Measurements from ENCODE around the gene HOXC5.

DNA sequence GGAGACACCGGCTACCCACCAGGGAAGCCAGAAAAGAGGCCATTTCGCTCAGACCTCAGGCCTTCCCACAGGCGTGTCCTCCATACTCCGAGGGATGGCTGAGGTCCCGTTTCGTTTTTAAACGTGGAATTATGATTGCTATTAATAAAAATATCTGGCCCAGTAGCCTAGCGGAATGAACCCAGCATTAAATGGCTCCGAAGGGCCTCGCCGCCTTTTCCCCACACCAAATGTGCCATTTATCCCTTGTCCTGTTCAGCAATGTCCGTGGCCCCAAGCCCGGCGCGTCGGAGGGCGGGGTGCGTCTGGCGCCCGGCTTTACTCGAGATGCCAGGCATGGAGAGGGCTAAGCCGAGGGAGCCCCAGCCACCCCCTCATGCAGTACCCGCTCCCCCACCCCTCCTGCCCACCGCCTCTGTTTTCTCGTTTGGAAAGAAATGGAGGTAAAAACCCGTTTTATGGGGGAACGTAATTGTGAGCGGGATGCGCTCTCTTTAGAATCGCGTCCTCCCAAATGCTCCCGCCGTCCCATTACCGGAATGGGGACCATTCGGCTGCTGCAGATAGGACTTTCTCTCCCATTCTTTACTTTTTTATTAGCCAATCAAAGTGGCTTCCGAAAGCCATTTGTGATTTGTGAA lies 18.4 kb upstream of the HOXC5 start:
- no peak for TF ChIP-seq POLR2AphosphoS5 (IDR thresholded peaks at IDR 0.05)
- no peak for TF ChIP-seq CTCF (IDR thresholded peaks at IDR 0.05)
- TF ChIP-seq POLR2A (IDR thresholded peaks at IDR 0.05): no peak
- no peak for TF ChIP-seq EP300 (IDR thresholded peaks at IDR 0.05)
